Measurements from ENCODE around the gene ATP1B2.
"Not testable (repeated sequence)": the region's sequence is repeated elsewhere in the genome, so short reads cannot be mapped to it uniquely, and the experiment has no call there.

Gene ATP1B2

GRCh38 chr17:7634384-7634783 lies 16.3 kb upstream of the ATP1B2 start:
- H3K27ac ChIP-seq (ENCODE audit: low read depth, low read length): no peak overlapping the region
- TF ChIP-seq EZH2phosphoT487 (IDR thresholded peaks at IDR 0.05; ENCODE audit: borderline replicate concordance, low read length): no peak
- TF ChIP-seq CTCF (IDR thresholded peaks at IDR 0.05; ENCODE audit: low read depth, low read length, poor library complexity, severe bottlenecking): peak; percentile 45
- H3F3A ChIP-seq (ENCODE audit: control insufficient read depth, insufficient read depth): no peaks in the 10 kb centered on the region
- H3K36me3 ChIP-seq (ENCODE audit: control insufficient read depth, low read length): no peaks in the 10 kb centered on the region
- no peak overlapping the region for H3K4me3 ChIP-seq (ENCODE audit: low read length)
- H3K79me2 ChIP-seq (ENCODE audit: control insufficient read depth, low read length): no peaks in the 10 kb centered on the region
- no peaks in the 10 kb centered on the region for H3K4me1 ChIP-seq (ENCODE audit: control insufficient read depth, low read length)
- H3K27me3 ChIP-seq (ENCODE audit: control insufficient read depth, low read length): no peaks in the 10 kb centered on the region; the same call in 1 of the 2 replicates
- no peaks in the 10 kb centered on the region for H3K9me2 ChIP-seq (replicated peaks; ENCODE audit: control insufficient read depth, low read length)
- H3K4me2 ChIP-seq (ENCODE audit: low read length): no peak overlapping the region
- no peaks in the 10 kb centered on the region for H4K20me1 ChIP-seq (ENCODE audit: control insufficient read depth, insufficient read depth, low read depth, low read length)
- H3K9me3 ChIP-seq (ENCODE audit: control insufficient read depth, insufficient read depth, low read length): no peaks in the 10 kb centered on the region

DNA sequence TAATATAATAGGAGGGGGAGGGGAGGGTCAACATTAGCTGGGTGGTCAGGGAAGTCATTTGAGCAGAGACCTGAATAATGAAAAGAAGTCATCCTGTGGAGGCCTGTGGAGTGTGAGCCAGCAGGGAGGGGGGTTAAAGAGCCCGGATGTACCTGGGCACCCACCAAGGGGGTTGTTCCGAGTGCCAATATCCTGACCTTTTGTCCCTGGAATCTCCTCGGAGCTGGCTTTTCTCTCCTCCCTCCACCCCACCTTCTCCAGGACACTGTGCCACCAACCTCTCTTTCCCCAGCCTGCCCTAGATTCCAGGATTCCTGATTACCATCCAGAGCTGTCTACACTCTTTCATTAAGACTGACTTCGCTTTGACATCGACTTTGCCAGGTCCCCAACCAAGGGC lies 14.6 kb upstream of the ATP1B2 start:
- H3K9me2 ChIP-seq (replicated peaks; ENCODE audit: control insufficient read depth, low read length): no peaks in the 10 kb centered on the region
- H3K79me2 ChIP-seq (ENCODE audit: control insufficient read depth, low read length): no peaks in the 10 kb centered on the region
- TF ChIP-seq EZH2phosphoT487 (IDR thresholded peaks at IDR 0.05; ENCODE audit: borderline replicate concordance, low read length) (no peak), CTCF (IDR thresholded peaks at IDR 0.05; ENCODE audit: low read depth, low read length, poor library complexity, severe bottlenecking) (no peak)
- no peaks in the 10 kb centered on the region for H3K4me1 ChIP-seq (ENCODE audit: control insufficient read depth, low read length)
- H3K27me3 ChIP-seq (ENCODE audit: control insufficient read depth, low read length): no peaks in the 10 kb centered on the region; the same call in 1 of the 2 replicates
- H3K27ac ChIP-seq (ENCODE audit: low read depth, low read length): no peak overlapping the region
- H3K36me3 ChIP-seq (ENCODE audit: control insufficient read depth, low read length): no peaks in the 10 kb centered on the region
- no peaks in the 10 kb centered on the region for H3F3A ChIP-seq (ENCODE audit: control insufficient read depth, insufficient read depth)
- H3K4me2 ChIP-seq (ENCODE audit: low read length): no peak overlapping the region
- no peak overlapping the region for H3K4me3 ChIP-seq (ENCODE audit: low read length)
- no peaks in the 10 kb centered on the region for H3K9me3 ChIP-seq (ENCODE audit: control insufficient read depth, insufficient read depth, low read length)
- H4K20me1 ChIP-seq (ENCODE audit: control insufficient read depth, insufficient read depth, low read depth, low read length): no peaks in the 10 kb centered on the region

- H3K9me3 ChIP-seq (ENCODE audit: control insufficient read depth, insufficient read depth, low read length): no peaks in the 10 kb centered on the region
- no peak overlapping the region for H3K4me2 ChIP-seq (ENCODE audit: low read length)
- H3F3A ChIP-seq (ENCODE audit: control insufficient read depth, insufficient read depth): no peaks in the 10 kb centered on the region
- H3K9me2 ChIP-seq (replicated peaks; ENCODE audit: control insufficient read depth, low read length): no peaks in the 10 kb centered on the region
- H3K27me3 ChIP-seq (ENCODE audit: control insufficient read depth, low read length): no peaks in the 10 kb centered on the region
- H3K36me3 ChIP-seq (ENCODE audit: control insufficient read depth, low read length): no peaks in the 10 kb centered on the region
- H3K4me1 ChIP-seq (ENCODE audit: control insufficient read depth, low read length): peaks cover 7% of the 10 kb centered on the region
- no peaks in the 10 kb centered on the region for H4K20me1 ChIP-seq (ENCODE audit: control insufficient read depth, insufficient read depth, low read depth, low read length)
- no peak for TF ChIP-seq CTCF (IDR thresholded peaks at IDR 0.05; ENCODE audit: low read depth, low read length, poor library complexity, severe bottlenecking)
- TF ChIP-seq EZH2phosphoT487 (IDR thresholded peaks at IDR 0.05; ENCODE audit: borderline replicate concordance, low read length): no peak
- no peak overlapping the region for H3K27ac ChIP-seq (ENCODE audit: low read depth, low read length)
- no peaks in the 10 kb centered on the region for H3K79me2 ChIP-seq (ENCODE audit: control insufficient read depth, low read length)
- no peak overlapping the region for H3K4me3 ChIP-seq (ENCODE audit: low read length)
These were observed 9.9 kb upstream of the ATP1B2 start for GRCh38 chr17:7640783-7641182.

- not testable (repeated sequence) for H3K4me1 ChIP-seq (ENCODE audit: control insufficient read depth, low read length); H3K27me3 ChIP-seq (ENCODE audit: control insufficient read depth, low read length); H3K27ac ChIP-seq (ENCODE audit: low read depth, low read length); H3K4me2 ChIP-seq (ENCODE audit: low read length); H3K36me3 ChIP-seq (ENCODE audit: control insufficient read depth, low read length); H3F3A ChIP-seq (ENCODE audit: control insufficient read depth, insufficient read depth); H3K79me2 ChIP-seq (ENCODE audit: control insufficient read depth, low read length); H3K9me3 ChIP-seq (ENCODE audit: control insufficient read depth, insufficient read depth, low read length); H4K20me1 ChIP-seq (ENCODE audit: control insufficient read depth, insufficient read depth, low read depth, low read length); H3K4me3 ChIP-seq (ENCODE audit: low read length); H3K9me2 ChIP-seq (replicated peaks; ENCODE audit: control insufficient read depth, low read length)
These were observed 9.1 kb upstream of the ATP1B2 start for GRCh38 chr17:7641635-7642034.
